HG02973 (cell line): Measurements from ENCODE around the gene NETO1.

ENCODE experiments used
- ATAC-seq: cut with Tn5 transposase; IDR thresholded peaks from one replicate; pipeline ENCODE4 v1.9.1; 2021; ENCODE audit warnings: moderate library complexity; ENCODE audit not compliant: unreplicated experiment

Gene NETO1

DNA sequence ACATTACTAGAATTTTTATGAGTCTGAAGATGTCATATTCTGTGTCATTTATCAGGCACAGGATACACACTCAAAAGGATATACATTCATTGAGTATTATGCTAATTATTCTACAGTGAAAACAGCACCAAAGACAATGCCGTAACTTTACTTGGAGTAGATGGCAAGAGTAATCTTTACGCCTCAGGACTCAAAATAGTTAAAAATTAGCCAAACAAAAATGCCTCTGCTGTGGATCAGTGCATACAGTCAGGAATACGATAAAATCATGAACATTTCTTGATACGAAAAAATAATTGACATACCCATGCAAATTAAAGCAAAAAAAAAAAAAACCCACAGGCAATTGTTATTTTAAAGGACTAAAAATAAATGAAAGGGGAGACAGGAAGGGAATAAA is 129.7 kb downstream of the NETO1 start:
- no peak for ATAC-seq

DNA sequence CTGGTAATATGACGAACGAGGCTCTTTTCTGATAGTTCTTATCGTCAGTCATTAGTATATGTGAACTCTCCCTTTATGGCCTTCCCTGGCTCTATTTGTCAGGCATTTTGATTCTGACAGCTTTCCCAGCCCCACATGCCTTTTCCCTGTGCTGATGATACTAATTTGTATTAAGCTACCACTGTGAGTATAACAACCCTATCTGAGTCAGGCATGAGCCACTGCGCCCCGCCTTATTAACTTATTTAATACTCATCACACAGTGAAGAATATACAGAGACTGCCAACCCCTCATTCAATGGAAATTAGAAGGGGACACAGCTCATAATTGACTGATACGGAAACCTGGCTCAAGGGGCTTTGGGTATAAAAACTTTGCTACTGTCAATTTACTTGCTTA is 140.0 kb downstream of the NETO1 start:
- ATAC-seq: no peak

DNA sequence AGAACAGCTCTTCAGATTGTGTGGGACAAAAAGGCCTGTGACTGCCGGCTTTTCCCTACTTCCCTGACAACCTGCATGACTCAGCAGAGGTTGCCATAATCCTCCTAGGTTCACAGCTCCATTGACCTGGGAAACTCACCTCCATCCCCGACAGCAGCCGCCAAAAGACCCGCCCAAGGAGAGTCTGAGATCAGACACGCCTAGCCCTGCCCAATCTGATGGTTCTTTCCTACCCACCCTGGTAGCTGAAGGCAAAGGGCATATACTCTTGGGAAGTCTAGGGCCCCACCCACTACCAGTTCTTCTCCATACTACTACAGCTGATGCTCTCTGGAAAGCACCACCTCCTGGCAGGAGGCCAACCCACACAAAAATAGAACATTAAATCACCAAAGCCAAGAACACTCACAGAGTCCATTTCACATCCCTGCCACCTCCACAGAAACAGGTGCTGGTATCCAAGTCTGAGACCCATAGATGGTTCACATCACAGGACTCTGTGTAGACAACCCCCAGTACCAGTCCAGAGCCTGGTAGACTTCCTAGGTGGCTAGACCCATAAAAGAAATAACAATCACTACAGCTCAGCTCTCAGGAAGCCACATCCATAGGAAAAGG is 140.6 kb downstream of the NETO1 start:
- ATAC-seq: no peak

DNA sequence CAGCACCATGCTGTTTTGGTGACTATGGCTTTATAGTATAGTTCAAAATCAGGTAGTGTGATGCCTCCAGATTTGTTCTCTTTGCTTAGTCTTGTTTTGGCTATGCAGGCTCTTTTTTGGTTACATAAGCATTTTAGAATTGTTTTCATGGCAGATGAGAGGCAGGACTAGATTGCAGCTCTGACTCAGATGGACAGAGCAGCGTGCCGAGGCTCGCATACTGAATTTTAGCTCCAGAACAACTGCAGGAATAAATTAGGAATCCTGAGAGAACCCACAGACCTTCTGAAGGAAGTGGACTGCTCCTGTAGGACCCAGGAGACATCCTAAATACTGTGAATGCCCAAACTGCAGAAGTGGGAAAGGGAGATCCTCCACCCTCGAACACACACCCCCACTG is 141.6 kb downstream of the NETO1 start:
- ATAC-seq: no peak

DNA sequence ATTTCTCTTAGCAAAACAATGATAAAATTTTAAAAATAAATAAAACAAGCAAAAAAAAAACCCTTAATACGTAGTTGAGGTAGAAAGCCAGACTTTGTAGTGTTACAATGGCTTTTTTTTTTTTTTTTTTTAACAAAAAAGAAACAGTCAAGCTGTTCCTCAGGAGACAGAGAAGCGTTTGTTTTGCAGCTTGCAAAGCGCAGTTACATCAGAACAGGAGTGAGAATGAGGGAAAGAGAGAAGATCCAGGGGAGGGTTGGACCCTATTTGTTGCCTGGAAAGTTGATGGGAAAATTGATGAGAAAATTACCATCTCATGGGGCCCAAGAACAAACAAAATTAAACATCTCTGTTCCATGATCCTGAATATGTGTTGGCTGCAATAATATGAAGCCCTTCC is 146.5 kb downstream of the NETO1 start:
- ATAC-seq: no peak

DNA sequence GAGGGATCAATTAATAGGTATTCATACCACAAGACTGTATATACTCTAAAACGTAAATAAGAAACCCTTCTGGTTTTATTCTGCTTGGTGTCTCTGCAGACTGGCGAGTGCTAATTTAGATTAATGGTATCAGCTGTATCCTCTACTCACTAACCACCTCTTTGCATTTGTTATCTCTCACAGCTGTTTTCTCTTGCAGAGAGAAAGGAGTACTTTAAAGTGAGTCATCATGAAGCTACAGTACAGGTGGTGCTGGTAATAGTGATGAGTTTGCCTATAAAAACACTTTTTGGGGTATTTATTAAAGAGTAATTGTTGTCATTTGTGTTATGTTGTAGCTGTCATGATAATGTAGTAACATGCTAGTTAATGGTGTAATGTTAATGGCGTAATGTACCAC is 147.7 kb downstream of the NETO1 start:
- no peak for ATAC-seq

DNA sequence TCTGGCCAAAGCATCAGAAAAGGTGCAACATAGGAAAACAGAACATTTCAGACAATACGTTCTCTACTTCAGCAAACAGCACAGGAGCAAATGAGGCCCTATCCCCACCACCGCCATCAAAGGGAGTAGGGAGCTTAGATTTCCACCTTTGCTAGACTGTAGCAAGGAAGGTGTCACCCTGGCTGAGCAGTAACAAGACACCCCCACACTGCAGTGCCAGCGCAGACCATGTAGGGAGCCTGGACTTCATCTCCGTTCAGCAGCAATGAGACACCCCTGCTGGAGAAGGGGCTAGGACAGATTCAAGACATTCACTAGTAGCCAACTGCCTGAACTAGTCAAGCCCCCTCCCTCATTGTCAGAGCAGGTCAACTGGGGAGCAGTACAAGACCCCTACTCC is 163.6 kb downstream of the NETO1 start:
- no peak for ATAC-seq

DNA sequence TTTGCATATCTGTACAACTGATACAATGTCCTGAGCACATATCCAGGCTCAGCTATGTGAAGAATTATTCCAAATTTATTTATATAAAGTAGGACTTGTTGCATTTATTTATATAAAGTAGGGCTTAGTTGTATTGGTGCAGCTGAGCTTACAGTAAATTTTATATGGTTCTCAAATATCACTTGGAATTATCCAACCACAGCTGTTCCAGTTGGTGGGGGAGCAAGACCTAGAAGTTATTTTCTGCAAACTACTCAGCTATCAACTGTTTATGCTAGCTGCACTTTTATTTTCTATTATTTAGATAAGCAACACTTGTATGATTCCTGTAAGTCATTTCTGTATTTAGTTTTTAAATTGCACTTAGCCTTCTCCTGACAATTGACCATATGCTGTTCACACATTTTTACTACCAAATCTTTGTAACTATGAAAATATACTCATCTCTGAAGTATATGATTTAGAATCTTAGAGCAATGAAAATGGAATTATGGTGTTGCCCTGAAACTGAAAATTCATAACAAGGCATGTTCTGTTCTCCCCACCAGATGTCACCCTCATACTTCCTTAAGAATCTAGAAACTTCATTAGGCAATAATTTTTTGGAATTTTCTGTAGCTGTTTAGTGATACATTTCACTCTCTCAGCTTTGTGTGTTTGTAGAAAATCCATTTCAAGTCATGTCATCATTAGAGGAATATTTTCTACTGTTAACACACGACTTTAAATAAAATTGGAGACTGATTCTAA is 166.7 kb downstream of the NETO1 start:
- ATAC-seq: no peak

DNA sequence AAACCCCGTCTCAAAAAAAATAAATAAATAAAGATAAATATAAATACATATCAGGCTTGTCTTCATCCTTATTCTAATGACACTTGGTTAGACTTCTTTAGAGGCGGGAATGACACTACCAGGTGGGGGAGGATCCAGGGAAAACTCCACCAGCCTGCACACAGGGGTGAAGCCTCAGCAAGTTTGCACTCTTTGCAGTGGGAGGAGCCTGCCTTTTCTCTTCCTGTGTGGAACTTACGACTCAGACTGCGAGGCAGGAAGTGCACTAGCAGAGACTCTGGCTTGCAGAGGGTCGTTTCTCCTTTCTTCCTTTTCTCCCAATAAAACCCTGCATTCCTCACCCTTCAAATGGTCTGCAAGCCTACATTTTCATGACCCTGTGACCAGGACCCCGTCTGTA is 170.1 kb downstream of the NETO1 start:
- no peak for ATAC-seq

DNA sequence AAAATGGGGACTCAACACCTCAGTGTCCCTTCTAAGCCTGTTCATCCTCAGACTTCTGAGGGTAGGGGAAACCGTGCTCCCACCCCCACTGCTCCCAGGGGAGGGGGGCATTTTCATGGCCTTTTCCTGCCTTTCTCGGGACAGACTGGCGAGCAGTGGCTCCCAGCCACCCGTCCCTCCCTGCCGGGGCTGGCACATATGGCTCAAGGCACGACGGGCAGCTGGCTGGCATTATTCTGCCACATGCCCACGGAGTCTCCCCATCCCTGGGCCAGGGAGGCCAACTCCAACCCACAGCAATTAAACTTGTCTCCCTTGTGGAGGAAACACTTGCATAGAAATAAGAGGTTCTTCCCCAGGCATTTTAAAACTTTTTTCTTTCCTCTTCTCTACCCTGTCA is 175.2 kb downstream of the NETO1 start:
- ATAC-seq: no peak
